Osteocyte (in vitro differentiated cells): ENCODE measurements around the gene SCAPER. TPM values are rescaled to one million over a fixed set of nuclear protein-coding genes. Genes with fewer than 3 reads are reported as not detected.

Experiments
- DNase-seq: peaks from one replicate; pipeline ENCODE4 v3.0.0; 2021; ENCODE audit warnings: mixed read lengths; ENCODE audit not compliant: unreplicated experiment; ENCODE audit errors: extremely low spot score
- H3K27ac Mint-ChIP-seq: one replicate; pipeline ENCODE4 v1.8.0; 2021; ENCODE audit warnings: mild to moderate bottlenecking, mixed read lengths; ENCODE audit not compliant: unreplicated experiment
- H3K27me3 Mint-ChIP-seq: one replicate; pipeline ENCODE4 v1.8.0; 2021; ENCODE audit warnings: mixed read lengths; ENCODE audit not compliant: unreplicated experiment
- H3K36me3 Mint-ChIP-seq: one replicate; pipeline ENCODE4 v1.8.0; 2021; ENCODE audit warnings: mixed read lengths; ENCODE audit not compliant: unreplicated experiment
- H3K4me1 Mint-ChIP-seq: one replicate; pipeline ENCODE4 v1.8.0; 2021; ENCODE audit warnings: mixed read lengths; ENCODE audit not compliant: unreplicated experiment
- H3K4me3 Mint-ChIP-seq: one replicate; pipeline ENCODE4 v1.8.0; 2021; ENCODE audit warnings: mild to moderate bottlenecking, moderate library complexity, mixed read lengths; ENCODE audit not compliant: unreplicated experiment
- H3K9me3 Mint-ChIP-seq: one replicate; pipeline ENCODE4 v1.8.0; 2021; ENCODE audit warnings: mixed read lengths; ENCODE audit not compliant: unreplicated experiment
- total RNA-seq: library from RNA; stranded (reverse); gene quantifications from 2 replicates; pipeline ENCODE4 v1.2.1, GENCODE V29; 2021
- TF ChIP-seq, protein P1 (sequence below): fragments of 200-600 bp; sonication (generic); IDR thresholded peaks from 2 replicates; pipeline ENCODE4 v1.5.0; 2021; ENCODE audit warnings: antibody characterized with exemption, mild to moderate bottlenecking, moderate library complexity

Gene SCAPER
- total RNA-seq, 1 donor from 2014 or later, result 20.0 TPM

DNA sequence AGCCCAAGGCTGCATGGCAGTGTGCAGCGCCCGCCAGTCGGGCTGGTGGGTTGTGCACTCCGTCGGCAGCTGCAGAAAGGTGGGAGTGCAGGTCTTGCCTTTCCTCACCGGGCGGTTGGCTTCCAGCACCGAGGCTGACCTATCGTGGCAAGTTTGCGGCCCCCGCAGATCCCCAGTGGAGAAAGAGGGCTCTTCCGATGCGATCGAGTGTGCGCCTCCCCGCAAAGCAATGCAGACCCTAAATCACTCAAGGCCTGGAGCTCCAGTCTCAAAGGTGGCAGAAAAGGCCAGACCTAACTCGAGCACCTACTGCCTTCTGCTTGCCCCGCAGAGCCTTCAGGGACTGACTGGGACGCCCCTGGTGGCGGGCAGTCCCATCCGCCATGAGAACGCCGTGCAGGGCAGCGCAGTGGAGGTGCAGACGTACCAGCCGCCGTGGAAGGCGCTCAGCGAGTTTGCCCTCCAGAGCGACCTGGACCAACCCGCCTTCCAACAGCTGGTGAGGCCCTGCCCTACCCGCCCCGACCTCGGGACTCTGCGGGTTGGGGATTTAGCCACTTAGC is 564.3 kb downstream of the SCAPER start:
- DNase-seq, result peak; percentile 83
- Mint-ChIP-seq H3K36me3 (peaks cover 2% of the 10 kb centered on the region), H3K27me3 (peaks cover 80% of the 10 kb centered on the region), H3K9me3 (no peaks in the 10 kb centered on the region), H3K4me1 (peaks cover 46% of the 10 kb centered on the region), H3K4me3 (peak overlapping the region; percentile 68), H3K27ac (no peak overlapping the region)
- TF ChIP-seq, protein P1, sequence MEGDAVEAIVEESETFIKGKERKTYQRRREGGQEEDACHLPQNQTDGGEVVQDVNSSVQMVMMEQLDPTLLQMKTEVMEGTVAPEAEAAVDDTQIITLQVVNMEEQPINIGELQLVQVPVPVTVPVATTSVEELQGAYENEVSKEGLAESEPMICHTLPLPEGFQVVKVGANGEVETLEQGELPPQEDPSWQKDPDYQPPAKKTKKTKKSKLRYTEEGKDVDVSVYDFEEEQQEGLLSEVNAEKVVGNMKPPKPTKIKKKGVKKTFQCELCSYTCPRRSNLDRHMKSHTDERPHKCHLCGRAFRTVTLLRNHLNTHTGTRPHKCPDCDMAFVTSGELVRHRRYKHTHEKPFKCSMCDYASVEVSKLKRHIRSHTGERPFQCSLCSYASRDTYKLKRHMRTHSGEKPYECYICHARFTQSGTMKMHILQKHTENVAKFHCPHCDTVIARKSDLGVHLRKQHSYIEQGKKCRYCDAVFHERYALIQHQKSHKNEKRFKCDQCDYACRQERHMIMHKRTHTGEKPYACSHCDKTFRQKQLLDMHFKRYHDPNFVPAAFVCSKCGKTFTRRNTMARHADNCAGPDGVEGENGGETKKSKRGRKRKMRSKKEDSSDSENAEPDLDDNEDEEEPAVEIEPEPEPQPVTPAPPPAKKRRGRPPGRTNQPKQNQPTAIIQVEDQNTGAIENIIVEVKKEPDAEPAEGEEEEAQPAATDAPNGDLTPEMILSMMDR, result no peak

DNA sequence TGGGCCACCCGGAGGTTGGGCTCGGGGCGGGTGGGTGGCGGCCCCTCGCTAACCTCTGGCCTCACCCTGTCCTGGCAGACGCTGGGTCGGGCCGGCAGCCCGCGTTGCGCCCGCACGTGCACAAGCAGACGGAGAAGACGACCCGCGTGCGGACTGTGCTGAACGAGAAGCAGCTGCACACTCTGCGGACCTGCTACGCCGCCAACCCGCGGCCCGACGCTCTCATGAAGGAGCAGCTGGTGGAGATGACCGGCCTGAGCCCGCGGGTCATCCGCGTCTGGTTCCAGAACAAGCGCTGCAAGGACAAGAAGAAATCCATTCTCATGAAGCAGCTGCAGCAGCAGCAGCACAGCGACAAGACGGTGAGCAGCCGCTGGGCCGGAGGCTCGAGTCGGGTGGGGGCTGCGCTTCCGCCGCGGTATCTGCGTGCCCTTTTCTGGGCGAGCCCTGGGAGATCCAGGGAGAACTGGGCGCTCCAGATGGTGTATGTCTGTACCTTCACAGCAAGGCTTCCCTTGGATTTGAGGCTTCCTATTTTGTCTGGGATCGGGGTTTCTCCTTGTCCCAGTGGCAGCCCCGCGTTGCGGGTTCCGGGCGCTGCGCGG is 564.8 kb downstream of the SCAPER start:
- Mint-ChIP-seq H3K27ac (no peak overlapping the region), H3K4me3 (peak overlapping the region; percentile 68), H3K4me1 (peaks cover 47% of the 10 kb centered on the region), H3K36me3 (peaks cover 2% of the 10 kb centered on the region), H3K27me3 (peaks cover 80% of the 10 kb centered on the region), H3K9me3 (no peaks in the 10 kb centered on the region)
- TF ChIP-seq, protein P1, result no peak
- DNase-seq, result no peak

DNA sequence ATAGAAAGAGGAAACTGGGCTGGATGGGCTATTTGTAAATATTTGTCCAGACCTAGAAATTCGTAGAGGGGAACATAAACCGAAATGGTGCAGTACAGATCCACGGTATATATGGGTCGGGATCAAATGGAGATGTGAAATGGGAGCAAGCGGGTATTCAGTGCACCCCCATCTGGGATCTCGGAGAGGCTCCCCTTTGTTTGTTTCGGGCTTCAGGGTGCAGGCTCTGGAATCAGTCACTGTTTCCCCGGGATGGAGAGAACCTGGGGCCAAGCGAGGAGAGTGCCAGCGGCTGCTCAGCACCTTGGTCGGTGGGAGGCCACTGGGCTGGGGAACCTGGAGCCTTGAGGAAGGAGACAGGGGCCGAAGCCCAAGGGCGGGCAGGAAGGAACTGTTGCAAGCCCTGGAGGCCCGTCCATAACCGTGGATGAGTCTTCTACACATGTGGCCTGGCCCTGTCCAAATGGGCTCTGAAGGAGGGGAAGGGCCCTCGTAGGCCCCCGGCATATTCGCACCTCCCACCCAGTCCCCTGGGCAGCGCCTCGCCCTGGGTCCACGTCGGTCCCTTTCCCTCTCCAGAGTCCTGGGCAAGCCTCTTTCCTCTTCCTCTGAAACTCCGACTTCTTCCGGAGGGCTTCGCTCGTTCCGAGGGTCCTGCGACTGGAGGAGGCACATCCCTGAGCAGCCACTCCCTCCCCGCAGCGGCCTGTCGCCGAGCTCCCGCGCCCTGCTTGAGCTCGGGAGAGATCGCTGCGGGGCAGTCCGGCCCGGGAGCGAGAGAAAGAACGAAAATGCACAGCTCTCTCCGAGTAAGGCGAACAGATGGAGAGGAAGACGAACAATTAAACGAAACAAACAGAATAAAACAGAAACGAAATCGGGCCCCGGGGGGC is 565.6 kb downstream of the SCAPER start:
- Mint-ChIP-seq H3K36me3 (no peaks in the 10 kb centered on the region), H3K27ac (no peak overlapping the region), H3K27me3 (peaks cover 79% of the 10 kb centered on the region), H3K9me3 (no peaks in the 10 kb centered on the region), H3K4me1 (peaks cover 50% of the 10 kb centered on the region), H3K4me3 (peak overlapping the region; percentile 68)
- peak; percentile 82 for DNase-seq
- TF ChIP-seq, protein P1, result no peak

DNA sequence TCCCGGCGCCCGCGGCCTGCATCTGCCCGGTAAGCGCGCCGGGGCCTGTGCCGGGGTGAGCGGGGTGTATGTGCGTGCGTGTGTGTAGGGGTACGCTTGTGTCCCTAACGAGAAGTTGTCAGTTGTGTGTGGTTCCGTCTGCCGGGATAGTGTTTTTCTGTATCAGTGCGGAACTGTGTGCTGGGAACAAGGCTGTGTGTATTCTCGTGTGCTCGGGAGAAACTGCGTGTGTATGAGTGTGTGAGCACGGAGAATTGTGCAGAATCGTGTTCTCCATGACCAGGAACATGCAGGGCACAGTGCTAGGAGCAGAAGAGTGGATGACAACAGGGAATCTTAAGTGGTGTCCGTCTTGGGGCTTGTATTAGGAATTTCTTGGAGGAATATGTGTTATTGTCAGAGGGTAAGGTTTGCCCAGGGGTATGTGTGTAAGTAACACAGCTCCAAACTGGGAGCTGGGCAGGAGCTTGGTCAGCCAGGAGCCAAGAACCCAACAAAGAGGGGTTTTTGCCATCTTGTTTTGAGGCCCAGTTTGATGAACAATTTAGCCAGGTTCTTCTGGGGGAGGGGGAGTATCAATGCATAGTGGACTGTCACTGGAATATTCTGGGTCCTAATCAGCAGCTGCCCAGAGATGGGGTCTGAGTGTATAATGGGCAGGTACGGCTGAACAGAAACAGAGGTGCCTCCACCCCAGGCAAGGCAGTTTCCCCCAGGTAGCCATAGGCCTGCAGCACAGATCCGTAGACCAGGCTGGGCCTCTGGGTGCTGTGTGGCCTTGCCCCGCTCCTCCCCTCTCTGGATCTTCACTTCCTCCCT is 566.4 kb downstream of the SCAPER start:
- no peaks in the 10 kb centered on the region for H3K36me3 Mint-ChIP-seq
- H3K27me3 Mint-ChIP-seq, result peaks cover 79% of the 10 kb centered on the region
- DNase-seq, result peak; percentile 49
- H3K27ac Mint-ChIP-seq, result no peak overlapping the region
- H3K4me1 Mint-ChIP-seq, result peaks cover 50% of the 10 kb centered on the region
- H3K9me3 Mint-ChIP-seq, result no peaks in the 10 kb centered on the region
- TF ChIP-seq, protein P1, result no peak
- H3K4me3 Mint-ChIP-seq, result no peak overlapping the region
